ENCODE measurements around the gene CD7.
A peak's percentile ranks its signal among the peaks of the same experiment; 100 is the strongest.
"Not testable (repeated sequence)": the region's sequence is repeated elsewhere in the genome, so short reads cannot be mapped to it uniquely, and the experiment has no call there.

Gene CD7

DNA sequence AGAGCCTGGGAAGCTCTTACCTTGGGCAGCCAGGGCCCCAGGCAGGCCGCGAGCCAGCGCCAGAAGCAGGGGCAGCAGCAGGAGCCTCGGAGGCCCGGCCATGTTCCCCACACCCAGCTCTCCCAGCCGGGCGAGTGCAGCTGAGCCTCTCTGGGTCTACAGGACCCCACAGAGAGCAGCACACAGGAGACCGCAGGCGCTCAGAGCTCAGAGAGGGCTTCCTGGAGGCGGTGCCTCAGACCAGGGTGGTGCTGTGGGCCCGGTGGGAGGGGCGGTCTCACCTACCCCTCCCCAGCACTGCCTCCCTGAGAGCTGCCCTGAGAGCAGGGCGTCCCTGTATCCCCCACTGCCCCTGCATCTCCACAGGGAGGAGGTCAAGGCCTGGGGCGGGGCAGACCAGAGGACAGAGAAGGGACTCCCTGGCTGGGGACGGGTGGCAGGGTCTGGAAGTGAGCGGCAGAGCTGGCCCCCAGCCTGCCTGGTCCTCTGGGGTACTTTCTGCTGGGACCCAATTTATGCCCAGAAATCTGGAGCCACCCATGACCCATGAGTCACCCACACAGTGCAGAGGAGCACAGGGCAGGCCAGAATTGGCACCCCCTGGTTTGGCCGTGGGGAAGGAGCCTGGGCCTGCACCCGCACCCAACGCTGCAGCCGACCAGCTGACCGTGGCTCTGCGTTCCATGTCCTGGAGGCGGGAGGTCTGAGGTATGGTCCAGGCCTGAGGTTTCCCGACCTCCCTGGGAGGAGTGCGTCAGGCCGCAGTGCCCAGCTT, at the start of gene CD7:
Gene CD7 (minus strand): TSS at position 215 of the 775 bp plus-strand sequence. CDS start 113 bp downstream, at position 102.
- DNase-seq = peak; percentile 87

DNA sequence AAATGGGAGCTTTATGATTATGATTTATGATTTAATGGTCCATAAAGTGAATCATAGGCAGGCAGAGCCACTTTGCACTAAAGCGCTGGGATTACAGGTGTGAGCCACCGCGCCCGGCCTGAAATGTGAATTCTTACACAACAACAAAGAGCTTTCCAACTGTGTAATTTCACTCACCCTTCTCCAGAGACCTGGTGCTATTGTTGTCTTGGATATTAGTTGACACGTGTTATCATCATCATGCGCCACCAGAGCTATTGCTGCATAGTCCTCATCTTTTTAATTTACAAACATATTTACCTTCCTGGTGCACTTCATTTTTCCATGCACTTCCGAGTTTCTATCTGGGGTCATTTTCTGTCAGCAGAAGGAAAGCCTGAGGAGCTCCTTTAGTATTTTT, 49.3 kb upstream of the CD7 start:
- no peak for DNase-seq

DNA sequence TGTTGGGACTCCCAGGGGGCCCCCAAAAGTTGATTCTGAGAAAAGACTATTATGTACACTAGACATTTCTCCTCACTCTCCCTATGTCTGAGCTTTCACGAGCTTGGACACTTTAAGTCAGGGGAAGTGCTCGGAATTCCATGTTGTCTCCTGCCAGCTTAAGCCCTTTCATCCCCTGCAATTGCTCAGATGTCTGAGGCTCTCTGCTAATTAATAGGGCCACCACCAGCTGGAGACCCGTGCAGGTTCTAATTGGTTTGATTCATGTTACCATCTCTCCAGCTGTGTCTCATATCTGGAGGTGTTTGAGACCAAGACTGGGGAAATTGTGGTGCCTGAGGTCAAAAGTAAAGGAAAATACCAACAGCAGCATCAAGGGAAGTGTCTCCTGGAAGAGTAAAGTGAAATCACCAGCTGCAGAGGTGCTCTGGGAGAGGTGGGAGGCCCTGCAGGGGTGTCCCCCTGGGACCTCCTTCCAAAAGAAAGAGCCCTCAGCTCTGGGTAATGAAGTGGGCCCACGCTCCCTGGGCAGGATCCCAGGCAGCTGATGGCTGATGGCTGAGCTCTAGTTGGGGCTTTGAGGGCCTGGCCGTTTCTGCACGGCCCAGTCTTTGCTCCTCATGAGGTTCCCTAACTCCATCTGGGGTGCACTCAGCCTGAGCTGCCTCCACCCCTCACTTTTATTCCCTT, 48.3 kb upstream of the CD7 start:
- DNase-seq = no peak

DNA sequence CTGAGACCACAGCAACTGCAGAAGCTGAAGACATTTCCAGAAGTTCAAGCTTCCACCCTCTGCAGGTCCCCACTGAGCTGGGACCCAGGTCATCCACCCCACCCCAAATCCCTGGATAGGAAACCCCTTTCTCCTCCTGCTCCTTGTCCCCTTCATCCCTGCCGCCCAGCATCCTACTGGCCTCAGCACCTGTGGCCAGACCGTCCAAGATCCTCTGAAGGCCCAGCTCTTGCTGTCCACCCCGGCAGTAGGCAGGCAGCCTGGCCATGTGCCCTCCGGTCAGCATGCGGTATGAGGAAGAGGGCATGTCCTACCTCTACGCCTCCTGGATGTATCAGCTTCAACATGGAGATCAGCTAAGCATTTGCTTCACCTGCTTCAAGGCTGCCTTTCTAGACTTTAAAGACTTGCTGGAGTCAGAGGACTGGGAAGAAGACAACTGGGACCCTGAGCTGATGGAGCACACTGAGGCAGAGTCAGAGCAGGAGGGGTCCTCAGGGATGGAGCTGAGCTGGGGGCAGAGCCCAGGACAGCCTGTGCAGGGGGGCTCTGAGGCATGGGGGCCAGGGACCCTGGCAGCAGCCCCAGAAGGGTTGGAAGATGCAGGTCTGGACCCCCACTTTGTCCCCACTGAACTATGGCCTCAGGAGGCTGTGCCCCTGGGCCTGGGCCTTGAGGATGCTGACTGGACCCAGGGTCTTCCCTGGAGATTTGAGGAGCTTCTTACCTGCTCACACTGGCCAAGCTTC, 44.7 kb upstream of the CD7 start:
- no peak for DNase-seq

DNA sequence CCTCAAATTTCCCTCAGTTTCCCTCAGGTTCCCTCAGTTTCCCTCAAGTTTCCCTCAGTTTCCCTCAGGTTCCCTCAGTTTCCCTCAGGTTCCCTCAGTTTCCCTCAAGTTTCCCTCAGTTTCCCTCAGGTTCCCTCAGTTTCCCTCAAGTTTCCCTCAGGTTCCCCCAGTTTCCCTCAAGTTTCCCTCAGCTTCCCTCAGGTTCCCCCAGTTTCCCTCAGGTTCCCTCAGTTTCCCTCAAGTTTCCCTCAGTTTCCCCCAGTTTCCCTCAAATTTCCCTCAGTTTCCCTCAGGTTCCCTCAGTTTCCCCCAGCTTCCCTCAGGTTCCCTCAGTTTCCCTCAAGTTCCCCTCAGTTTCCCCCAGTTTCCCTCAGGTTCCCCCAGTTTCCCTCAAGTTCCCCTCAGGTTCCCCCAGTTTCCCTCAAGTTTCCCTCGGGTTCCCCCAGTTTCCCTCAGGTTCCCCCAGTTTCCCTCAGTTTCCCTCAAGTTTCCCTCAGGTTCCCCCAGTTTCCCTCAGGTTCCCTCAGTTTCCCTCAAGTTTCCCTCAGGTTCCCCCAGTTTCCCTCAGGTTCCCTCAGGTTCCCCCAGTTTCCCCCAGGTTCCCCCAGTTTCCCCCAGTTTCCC, 42.2 kb upstream of the CD7 start:
- DNase-seq = not testable (repeated sequence)

DNA sequence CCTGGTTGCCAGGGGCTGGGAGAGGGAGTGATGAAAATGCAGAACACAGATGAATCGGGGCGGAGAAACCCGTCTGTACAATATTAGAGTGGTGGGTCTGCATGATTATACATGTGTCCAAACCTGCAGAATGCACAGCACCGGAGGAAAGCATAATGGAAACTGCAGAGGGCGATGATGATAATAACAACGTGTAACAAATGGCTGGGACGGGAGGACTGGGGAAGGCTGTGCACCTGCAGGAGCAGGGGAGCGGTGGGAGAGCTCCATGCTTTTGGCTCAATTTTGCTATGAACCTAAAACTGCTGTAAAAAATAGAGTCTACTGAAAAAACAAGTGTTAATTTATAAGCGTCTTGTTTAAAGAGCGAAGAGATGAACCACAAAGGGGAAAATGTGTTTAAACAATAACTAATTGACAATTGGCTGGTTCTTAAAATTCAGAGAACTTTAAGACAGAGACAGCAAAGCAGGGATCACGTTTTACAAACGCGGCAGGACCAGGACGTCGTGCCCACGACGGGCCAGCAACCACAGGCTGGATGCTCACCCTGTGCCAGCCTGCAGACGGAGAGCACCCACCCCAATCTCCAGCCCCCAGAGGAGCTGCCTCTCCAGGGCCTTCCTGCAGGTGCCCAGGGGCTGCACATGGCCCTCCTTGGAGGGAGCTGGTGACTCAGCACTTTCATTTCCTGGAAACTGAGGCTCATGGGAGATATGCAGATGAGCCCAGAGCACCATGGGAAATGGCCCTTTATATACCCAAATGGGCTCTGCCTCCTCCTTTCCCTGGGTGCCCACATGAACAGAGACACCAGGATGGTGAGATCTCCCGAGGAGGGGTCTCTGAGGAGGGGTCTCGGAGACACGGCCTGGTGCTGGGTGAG, 41.3 kb upstream of the CD7 start, which contains the start of gene TEX19:
Gene TEX19 (plus strand): TSS at position 783 of the 886 bp plus-strand sequence. CDS start 2,904 bp downstream, outside the sequence.
- DNase-seq = peak; percentile 10

DNA sequence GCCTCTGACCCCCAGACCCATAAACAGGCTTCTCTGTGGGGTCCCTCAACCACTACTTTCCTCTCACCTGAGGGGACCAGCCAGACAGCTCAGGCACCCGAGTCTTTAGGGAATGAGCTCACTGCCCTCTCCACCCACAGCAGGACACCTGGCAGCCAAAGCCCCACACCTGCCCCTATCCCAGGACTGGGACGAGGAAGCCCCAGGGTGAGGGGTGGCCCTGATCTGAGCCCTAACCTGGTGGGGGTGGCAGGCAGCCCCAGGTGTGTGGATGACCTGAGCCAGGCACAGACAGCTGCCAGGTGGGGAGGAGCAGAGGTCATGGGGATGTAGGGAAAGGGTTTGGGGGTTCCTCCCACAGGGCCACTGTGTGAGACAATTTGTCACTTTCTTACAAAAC, 40.0 kb upstream of the CD7 start:
- no peak for DNase-seq

DNA sequence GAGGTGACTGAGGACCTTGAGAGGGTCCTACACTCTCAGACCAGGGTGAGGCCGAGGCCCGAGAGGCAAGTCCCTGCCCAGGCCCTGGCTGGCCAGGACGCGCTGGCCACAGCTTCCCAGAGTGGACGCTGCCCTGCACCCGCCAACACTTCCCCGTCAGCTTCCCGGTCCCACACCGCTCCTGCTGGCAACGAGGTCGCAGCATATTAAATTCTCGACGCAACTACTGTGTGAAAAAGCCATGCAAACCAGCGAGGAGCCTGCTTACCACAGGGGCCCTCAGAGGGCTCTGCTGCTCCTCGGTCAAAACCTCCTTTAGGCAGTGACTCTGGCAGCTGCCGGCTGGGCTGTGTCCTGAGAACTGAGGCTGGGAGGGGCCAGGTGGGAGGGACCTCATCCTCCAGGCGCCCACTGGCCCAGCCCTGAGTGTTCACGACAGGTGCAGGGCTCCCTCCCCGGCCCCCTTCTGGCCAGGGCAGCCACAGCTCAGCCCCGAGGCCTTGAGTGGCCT, 39.5 kb upstream of the CD7 start:
- DNase-seq = no peak

DNA sequence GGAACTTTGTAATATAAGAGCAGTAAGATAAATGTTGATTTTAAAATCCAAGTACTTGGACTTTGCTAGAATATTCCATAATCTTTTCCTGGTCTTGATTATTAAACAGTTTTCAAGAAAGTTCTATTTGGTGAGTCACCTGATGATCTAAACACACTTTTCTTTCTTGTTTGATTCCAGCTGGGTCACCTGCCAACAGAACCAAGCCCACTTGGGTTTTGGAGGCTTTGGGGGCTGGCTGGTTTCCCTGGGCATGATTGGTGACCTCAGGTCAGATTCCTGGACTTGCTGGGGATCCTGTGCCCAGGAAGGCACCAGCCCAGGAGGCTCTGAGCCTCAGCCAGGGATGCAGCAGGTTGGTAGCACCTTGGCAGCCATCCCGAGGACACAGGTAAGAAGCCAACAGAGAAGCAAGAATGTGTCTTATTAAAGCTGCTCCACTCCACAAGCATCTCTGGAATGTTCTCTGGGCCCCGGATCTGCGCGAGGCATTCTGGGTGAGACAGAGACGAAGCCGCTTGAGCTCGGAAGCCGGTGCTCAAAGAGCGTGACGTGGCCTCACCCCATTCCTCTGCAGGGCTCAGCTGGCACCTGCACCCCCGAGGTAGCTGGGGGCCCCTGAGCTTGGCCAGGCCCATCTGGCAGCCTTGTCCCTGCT, 38.5 kb upstream of the CD7 start:
- no peak for DNase-seq

DNA sequence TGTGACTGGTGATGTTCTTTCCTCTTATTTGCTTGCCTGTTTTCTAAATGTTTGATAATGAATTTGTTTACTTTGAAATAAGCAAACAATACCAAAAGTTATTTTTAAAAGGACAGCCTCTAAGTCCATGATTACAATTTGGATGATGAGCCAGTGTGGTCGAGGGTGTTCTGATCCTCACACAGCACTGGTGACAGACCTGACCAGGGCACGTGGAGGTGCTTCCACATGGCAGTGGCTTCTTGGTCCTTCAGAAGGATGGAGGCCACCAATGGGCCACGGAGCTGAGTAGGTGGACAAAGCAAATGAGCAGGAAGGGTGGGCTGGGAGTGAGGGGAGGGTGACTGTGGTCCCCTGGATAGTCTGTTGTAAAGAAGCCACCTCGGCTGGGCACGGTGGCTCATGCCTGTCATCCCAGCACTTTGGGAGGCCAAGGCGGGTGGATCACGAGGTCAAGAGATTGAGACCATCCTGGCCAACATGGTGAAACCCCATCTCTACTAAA, 37.4 kb upstream of the CD7 start:
- DNase-seq = no peak

DNA sequence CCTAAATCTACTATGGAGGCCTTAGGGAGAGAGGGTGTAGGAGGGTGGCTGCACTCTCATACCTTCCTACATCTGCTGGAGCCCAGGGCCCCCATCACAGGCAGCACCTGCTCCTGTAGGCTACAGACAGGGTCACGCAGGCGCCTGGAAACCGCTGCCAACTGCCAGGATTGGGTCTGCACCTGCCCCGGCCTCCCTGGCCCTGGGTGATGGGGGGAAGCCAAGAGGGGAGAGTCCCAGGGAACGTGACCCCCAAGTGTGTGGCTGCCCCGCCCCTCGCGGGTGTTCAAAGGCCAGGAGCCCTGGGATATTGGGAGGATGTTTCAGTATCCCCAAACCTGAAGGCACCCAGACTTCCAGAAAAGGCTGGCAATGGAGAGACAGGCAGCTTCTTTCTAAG, 36.1 kb upstream of the CD7 start:
- no peak for DNase-seq

DNA sequence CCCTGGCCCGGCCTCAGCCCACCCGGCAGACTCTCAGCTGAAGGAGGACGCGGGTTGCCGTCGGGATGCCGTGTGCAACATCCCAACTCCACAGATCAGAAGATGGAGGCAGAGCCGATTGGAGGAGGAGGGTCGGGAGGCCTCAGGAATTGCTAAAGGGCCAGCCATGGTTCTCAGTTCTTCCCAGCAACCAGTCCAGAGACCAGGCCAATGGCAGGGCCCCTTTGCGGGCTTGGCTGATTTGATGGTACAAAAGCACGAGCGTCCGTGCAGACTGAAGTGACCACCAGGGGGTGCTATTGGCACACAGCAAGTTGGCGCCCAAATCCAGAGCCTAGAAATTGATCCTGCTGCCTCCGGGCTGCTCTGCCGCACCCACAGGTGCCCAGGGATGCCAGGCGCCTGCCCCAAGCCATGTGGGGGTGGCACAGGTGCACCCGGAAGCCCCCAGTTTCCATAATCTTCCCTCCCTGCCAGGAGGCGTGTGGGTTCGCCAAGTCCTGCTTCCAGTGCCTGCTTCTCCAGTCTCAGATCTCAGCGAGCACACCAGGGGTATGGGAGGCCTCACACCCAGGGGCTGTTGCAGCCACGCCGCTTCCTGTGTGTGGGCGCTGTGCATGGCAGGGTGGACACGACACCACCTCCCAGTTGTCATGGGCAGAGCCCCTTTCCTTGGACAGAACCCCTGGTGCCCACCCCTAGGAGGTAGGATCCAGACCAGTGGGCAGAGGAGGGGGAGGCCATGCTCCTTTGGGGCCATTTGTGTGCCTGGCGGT, 34.5 kb upstream of the CD7 start:
- peak; percentile 89 for DNase-seq

DNA sequence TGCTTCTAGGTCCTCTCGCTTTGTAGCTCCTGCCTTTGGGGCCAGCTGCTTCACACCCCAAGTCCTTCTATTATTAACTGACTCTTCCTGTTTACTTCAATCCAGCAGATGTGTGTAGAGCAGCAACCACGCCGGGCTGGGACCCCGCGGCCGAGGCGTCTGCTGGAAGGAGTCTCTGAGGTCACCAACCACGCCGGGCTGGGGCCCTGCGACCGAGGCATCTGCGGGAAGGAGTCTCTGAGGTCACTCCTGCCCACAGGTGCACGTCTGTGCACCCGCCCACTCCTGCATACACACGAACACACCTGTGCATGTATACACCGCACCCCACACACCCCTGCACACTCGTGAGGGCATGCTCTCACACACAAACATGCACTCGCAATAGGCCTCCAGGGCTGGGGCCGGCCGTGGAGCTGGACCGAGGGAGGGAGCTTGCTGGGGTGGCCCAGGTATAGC, 33.9 kb upstream of the CD7 start:
- DNase-seq = no peak

DNA sequence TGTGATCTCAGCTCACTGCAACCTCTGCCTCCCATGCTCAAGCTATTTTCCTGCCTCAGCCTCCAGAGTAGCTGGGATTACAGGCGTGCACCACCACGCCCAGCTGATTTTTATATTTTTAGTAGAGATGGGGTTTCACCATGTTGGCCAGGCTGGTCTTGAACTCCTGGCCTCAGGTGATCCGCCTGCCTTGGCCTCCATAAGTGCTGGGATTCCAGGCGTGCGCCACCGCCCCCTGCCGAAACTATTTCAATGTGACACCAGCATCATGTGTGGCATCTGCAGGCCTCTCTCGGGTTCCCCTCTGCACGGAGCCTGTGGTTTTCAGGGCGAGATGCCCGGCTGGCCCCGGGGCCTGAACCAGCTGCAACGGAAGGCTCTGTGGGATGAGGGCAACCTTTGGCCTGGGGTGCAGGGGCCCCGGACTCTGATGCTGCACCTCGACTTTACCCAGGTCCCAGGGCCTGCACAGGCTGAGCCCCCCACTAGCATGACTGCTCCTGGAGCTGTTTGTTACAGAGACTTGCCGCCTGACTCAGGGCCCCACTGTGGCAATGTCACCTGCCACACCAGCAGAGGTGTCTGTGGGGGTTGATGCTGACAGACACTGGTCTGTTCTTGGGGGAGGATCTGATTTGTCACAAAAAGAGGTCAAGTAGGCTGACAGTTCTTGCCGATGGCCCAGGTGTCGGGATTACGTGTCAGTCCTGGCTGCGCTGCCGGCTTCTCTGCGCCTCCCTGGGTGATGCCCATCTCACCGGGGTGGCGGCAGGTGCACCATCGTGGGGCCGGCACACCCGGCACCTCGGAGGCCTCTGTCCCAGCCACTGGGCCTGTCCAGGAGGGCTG, 33.0 kb upstream of the CD7 start:
- peak; percentile 48 for DNase-seq

DNA sequence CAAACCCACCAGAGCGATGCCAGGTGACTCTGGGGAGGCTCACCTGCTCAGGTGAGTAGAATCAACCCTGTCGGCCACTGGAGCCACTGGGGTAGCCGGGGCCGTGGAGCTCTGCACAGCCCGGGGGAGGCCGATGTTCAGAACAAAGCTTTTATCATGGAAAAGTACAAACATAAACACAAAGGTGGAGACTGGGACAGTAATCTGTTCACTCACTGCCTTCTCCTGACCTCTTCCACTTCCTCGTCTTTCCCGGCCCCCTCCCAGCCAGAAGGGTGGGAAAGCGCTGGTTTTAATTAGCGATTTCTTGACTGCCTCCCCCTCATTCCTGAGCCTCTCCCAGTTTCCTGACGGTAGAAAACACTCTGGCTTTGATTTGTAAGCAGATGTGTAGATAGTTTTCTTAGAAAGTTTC, 31.9 kb upstream of the CD7 start:
- no peak for DNase-seq

DNA sequence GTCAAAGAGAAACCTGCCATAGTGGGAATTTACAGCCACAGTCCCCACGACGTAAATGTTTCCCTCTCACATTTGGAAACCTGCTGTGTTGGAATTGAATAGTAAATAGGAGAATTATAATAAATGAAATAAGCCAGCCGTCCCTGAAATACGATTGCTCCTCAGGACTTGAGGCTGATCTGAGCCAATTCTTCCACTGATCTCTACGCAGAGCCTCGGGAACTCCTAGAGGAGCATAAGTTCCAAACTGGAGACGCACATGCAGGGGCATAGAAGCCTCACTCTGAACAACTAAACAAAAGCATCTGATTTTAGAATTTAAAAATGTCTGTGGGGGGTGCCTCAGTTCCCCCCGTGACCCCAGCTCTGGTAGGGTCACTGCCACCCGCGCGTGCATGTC, 31.5 kb upstream of the CD7 start:
- DNase-seq = no peak

DNA sequence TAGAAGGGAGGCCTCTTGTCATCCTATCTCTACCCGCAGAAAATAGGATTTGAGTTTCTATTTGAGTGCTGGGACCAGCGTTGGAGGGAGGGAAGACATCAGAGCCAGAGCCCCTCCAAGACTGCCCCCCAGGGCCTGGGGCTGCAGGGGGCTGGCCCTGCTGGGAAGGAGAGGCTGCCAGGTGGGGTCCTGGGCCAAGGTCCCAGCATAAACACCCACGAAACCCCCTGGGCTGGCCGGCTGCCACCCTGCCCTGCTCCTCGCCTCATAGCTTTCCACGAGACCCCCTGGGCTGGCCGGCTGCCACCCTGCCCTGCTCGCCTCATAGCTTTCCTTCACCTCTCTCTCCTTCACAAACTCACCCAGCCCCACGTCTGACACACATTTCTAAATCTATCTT, 31.0 kb upstream of the CD7 start:
- DNase-seq = no peak

DNA sequence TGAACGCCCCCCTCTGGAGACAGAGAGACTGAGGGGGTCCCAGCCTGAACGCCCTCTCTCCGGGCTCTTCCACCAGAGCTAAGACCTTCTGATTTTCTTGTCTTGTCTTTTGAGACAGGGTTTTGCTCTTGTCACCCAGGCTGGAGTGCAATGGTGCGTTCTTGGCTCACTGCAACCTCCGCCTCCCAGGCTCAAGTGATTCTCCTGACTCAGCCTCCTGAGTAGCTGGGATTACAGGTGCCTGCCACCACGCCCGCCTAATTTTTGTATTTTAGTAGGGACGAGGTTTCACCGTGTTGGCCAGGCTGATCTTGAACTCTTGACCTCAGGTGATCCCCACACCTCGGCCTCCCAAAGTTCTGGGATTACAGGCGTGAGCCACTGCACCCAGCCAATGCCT, 30.6 kb upstream of the CD7 start:
- not testable (repeated sequence) for DNase-seq

All from CD4-positive, alpha-beta T cell treated with Interleukin-6 for 4 hours (primary cell).